GM13976 (cell line): Measurements from ENCODE around the gene ADGRD1.
A peak's percentile ranks its signal among the peaks of the same experiment; 100 is the strongest.

Experiments used
- DNase-seq: peaks from one replicate; pipeline ENCODE4 v3.0.0; 2012; ENCODE audit warnings: low spot score
- CTCF ChIP-seq: IDR thresholded peaks from 2 replicates; pipeline ENCODE4 v1.5.1; 2012; ENCODE audit warnings: borderline replicate concordance, mild to moderate bottlenecking; ENCODE audit not compliant: insufficient read depth; ENCODE audit errors: extremely low read depth, missing control alignments, control extremely low read depth
- in situ Hi-C: fragments of 300-500 bp; cut with MboI; formaldehyde crosslinking; loops from one replicate; pipeline ENCODE4 v1.12.0; 2022; ENCODE audit warnings: low sequenced_read_pairs, mixed read lengths, inconsistent platforms; ENCODE audit not compliant: unreplicated experiment

ADGRD1 gene

GRCh38 chr12:131088701-131089530, 135.2 kb downstream of the ADGRD1 start:
- no peak for TF ChIP-seq CTCF
- in situ Hi-C loops: no loop called here
- DNase-seq: no peak

- in situ Hi-C loops: no loop called here
- no peak for TF ChIP-seq CTCF
- no peak for DNase-seq
These were observed 136.0 kb downstream of the ADGRD1 start for GRCh38 chr12:131089531-131090273.

- no peak for DNase-seq
- in situ Hi-C loops: no loop called here
- TF ChIP-seq CTCF: no peak
These were observed 136.8 kb downstream of the ADGRD1 start for GRCh38 chr12:131090274-131091210.

- DNase-seq: peak; percentile 71
- TF ChIP-seq CTCF: no peak
- in situ Hi-C loops: no loop called here
These were observed 137.8 kb downstream of the ADGRD1 start for GRCh38 chr12:131091413-131091975.

- TF ChIP-seq CTCF: no peak
- DNase-seq: no peak
- in situ Hi-C loops: no loop called here
These were observed 138.4 kb downstream of the ADGRD1 start for GRCh38 chr12:131091976-131092691.
